Lower leg skin (tissue), 3 donors: ENCODE results near the gene KCNC2.

Experiments
- POLR2A ChIP-seq, 2 donors: fragments of 450-650 bp; IDR thresholded peaks; one replicate each; pipeline ENCODE4 v1.6.1; 2016 to 2017; ENCODE audit warnings: antibody characterized with exemption in 2 of 2, mild to moderate bottlenecking in 1 of 2, moderate library complexity in 1 of 2
- TF ChIP-seq, protein P1 (sequence below), 3 donors: fragments of 450-650 bp; IDR thresholded peaks; one replicate each; pipeline ENCODE4 v1.5.1; 2016; ENCODE audit warnings: antibody characterized with exemption in 3 of 3, mild to moderate bottlenecking in 3 of 3, moderate library complexity in 2 of 3

DNA sequence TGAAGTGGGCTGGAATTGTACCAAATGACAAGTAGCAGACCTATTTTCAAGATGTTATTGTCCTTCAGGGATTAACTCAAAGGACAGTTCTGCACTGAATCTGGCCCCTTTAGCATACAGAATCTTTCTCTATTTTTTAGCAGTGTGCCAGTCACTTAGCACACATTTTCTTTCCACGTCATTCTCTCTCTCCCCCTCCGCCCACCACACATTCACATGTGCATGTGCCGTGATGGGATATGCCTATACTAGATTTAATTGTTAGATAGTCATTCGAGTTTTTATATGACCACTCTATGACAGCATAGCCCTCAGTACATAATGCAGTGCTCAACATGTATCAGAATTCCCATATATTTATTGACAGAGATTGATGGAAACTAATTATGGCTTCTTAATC is 129.1 kb downstream of the KCNC2 start:
- TF ChIP-seq, protein P1, sequence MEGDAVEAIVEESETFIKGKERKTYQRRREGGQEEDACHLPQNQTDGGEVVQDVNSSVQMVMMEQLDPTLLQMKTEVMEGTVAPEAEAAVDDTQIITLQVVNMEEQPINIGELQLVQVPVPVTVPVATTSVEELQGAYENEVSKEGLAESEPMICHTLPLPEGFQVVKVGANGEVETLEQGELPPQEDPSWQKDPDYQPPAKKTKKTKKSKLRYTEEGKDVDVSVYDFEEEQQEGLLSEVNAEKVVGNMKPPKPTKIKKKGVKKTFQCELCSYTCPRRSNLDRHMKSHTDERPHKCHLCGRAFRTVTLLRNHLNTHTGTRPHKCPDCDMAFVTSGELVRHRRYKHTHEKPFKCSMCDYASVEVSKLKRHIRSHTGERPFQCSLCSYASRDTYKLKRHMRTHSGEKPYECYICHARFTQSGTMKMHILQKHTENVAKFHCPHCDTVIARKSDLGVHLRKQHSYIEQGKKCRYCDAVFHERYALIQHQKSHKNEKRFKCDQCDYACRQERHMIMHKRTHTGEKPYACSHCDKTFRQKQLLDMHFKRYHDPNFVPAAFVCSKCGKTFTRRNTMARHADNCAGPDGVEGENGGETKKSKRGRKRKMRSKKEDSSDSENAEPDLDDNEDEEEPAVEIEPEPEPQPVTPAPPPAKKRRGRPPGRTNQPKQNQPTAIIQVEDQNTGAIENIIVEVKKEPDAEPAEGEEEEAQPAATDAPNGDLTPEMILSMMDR (IDR thresholded peaks at IDR 0.05) = no peak
- no peak for TF ChIP-seq POLR2A (IDR thresholded peaks at IDR 0.05)
